ENCODE results near the gene TBX10.
A peak's percentile ranks its signal among the peaks of the same experiment; 100 is the strongest.
"Not testable (repeated sequence)": the region's sequence is repeated elsewhere in the genome, so short reads cannot be mapped to it uniquely, and the experiment has no call there.

The TBX10 gene

DNA sequence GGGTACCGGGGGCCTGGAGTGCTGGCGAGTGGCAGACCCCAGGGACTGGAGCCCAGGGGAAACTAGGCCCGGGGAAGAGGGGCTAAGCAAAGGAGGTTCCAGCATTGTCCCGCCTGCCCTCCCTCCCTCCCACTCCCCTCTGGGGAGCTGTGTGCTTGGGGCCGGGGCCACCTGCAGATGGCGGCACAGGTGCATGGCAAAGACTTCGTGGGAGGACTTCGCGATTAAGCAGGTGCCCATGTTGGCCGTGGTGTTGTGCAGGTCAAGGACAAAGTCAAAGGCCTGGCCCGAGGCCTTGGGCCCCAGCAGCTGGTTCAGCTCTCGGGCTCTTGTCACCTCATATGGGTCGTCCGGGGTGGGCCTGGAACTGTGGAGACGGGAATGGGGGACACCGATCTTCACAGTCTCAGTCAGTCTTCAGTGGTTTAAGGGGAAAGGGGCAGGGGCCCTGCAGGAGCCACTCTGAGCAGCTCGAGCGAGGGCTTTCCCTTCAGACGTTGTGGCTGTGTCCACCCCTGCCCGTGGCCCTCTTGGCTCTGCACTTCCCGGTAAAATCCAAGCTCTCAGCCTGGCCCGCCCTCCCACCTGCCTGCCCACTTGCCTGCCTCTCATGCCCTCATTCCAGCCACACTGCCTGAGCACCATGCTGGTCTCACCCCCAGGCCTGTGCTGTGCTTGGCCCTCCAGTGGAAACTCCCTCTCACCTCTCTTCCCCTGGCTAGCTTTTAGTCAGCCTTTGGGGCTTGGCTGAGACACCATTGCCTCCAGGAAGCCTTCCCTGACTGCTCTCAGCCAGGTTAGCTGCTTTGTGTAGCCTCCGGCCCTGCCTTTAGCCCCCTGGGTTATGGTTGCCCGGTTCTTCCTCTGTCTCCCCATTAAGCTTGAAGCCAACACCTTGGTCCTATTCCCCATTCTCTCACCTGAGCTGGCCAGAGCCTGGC lies 6.2 kb upstream of the TBX10 start:
- no peak for DNase-seq (ENCODE audit: low read depth)

- DNase-seq (ENCODE audit: low read depth): no peak
These were observed 5.2 kb upstream of the TBX10 start for GRCh38 chr11:67644472-67645418.

DNA sequence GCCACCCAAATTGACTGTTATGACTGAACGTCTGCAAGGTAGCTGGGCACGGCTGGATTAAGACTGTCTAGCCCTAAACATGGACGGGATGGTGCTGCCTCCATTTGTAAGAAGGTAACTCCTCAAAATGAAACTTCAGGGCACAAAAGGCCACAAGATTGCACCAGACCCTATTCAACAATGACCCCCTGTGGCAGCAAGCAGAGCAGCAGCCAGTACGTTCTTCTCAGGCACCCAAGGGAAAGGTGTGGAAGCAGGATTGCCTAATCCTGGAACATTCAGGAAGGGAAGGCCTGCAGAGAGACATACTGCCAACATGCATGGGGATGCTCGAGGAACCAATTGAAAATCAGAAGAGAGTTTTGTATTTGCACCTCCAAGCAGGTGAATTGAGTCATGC lies 4.5 kb upstream of the TBX10 start:
- DNase-seq (ENCODE audit: low read depth): no peak

GRCh38 chr11:67642173-67643120 lies 2.9 kb upstream of the TBX10 start:
- no peak for DNase-seq (ENCODE audit: low read depth)

DNA sequence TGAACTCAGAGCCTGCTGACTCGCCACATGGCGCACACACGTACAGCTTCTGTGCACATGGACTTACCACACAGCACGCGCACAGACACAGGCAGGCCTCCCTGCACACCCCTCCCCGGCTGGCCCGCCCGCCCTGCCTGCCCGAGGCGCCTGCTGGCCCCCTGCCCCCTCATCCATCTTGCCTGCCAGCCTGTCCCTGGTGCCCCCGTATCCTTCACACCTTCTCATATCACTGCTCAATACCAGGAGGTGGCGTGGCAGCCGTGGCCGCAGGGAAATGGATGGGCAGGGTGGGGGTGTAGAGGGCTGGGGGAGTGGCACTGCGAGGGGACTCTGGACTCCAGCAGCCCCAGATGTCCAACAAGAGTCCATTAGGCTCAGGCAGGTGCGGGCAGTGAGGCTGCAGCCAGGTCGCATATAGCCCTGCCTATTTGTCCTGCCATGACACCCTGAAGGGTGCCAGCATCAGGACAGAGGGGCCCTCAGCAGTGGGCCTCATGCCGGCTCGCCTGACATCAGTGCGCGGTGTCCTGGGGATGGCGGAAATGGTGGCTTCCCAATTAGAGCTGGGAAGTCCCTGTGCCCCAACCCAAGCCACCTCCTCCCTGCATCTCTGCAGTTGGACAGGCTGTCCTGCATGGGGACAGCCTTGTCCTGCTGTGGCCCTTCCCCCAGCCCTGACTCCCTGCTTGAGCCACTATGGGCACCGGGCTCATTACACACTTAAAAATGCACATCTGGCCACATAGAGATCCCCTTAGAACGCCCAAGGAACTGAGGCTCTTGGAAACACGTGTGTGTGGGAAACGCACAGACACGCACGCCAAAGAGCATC lies 2.0 kb upstream of the TBX10 start:
- DNase-seq (ENCODE audit: low read depth): no peak

DNA sequence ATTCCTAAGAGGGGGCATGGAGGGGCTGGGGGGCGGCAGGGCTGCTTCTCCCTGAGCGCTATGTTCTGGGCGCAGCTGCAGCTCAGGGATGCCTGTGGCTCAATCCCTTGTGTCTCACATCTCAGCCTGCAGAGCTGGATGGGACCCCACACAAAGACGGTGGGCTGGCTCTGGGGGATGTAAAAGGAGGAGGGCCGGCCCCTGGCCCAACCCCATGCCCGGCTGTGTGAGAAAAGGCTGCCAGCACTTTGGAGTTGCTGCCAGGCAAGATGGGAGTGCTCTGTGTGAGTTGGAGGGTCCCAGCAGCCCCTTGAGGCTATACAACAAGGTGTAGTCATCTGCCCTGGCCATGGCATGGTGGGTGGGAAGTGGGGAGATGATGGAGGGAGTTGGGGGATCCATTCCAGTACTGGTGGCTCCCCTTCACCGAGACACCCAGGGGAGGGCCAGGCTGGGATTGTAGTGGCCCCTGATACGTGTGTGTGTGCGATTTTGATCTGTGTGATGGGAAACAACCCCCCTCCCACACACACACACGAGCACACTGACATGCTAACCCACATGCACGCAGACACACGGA lies 1.3 kb upstream of the TBX10 start:
- DNase-seq (ENCODE audit: low read depth): no peak

- peak; percentile 28 for DNase-seq (ENCODE audit: low read depth)
These were observed 626 bp upstream of the TBX10 start for GRCh38 chr11:67640021-67640757.

DNA sequence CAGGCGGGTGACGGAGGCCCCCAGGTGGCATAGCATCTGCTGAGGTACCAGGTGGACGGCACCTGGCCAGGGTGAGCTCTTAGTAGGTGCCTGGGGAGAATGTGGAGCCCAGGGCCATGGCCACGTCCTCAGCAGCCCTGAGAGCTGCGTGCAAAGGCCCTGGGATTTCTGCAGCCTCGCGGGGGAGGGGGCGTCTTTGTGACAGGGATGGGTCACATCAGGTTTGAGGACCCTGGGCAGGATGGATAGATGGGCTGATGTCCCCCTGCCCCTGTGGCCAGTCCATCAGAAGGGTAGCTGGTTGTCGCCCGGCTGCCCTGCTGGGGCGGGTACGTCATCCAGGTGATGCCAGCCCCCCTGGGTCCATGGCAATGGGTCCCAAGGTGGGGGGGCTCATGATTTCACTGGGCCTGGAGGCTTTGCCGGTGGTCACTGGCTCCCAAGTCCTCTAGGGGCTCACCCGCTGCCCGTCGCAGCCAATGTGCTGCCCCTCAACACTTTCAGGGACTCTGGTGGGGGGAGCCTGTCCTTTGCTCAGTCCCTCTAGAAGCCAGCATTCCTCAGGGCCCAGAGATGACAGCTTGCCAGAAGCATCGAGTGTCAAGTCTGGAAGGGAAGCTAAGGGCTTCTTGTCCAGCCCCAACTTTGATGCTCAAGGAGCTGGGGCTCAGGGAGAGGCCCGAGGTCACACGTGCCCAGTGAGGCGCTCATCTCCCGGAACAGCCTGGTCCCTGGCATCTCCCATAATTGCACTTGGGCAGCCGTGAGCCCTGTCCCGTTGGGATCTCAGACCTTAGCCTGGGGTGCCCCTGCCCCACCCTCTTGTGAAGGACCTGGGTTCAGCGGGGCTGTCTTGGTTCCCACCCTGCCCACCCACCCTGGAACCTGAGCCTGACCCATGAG lies 777 bp downstream of the TBX10 start:
- DNase-seq (ENCODE audit: low read depth): no peak

- DNase-seq (ENCODE audit: low read depth): not testable (repeated sequence)
These were observed 2.1 kb downstream of the TBX10 start for GRCh38 chr11:67637441-67637840.

DNA sequence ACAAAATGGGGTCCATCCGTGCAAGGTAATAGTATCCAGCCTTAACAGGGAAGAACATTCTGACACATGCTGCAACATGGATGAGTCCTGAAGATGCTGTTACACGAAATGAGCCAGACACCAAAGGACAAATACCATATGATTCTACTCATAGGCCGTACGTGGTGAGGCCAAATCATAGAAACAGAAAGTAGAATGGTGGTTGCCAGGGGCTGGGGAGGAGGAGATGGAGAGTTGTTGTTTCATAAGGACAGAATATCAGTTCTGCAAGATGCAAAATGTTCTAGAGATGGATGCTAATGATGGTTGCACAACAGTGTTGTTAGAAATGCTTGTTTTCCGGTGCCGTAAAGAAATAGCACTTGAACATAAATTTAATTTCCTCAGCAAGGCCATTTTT lies 2.6 kb downstream of the TBX10 start:
- DNase-seq (ENCODE audit: low read depth): no peak

- no peak for DNase-seq (ENCODE audit: low read depth)
These were observed 4.4 kb downstream of the TBX10 start for GRCh38 chr11:67635231-67635521.

- DNase-seq (ENCODE audit: low read depth): no peak
These were observed 5.0 kb downstream of the TBX10 start for GRCh38 chr11:67634366-67635230.

GRCh38 chr11:67633758-67634365 lies 5.7 kb downstream of the TBX10 start:
- no peak for DNase-seq (ENCODE audit: low read depth)

DNA sequence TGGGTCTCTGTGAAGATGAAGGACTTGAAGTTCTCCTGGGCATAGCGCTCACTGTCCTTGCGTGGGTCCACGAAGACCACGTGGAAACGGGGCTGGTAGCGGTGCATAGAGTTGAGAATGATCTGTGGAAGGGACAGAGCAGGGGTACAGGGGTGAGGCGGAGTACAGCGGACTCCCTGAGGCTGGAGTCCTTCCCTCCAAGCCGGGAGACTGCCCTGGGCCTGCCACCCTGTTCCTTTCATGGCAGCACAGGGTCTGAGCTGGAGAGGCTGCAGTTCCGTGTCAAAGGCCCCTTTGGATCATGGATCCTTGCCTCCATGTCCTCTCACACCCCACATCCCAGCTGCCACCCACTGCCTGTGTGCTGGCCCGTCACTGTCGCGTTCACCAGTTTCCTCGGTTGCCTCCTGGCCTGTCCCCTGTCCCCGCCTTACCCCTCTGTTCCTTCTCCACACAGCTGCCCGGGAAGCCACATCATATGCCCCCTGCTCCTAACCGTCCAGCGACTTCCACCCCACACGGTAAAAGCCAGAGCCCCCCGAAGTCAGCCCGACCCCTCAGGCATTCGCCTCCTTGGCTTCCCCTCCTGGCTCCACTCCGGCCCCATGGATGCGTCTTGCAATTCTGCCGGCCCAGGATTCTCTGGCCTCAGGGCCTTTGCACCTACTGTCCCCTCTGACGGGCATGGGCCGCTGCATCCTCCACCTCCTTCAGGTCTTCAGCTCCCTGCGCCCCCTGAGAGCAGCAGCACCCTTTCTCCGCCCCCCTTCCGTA lies 6.4 kb downstream of the TBX10 start:
- DNase-seq (ENCODE audit: low read depth): no peak

- DNase-seq (ENCODE audit: low read depth): no peak
These were observed 7.2 kb downstream of the TBX10 start for GRCh38 chr11:67632175-67632981.

DNA sequence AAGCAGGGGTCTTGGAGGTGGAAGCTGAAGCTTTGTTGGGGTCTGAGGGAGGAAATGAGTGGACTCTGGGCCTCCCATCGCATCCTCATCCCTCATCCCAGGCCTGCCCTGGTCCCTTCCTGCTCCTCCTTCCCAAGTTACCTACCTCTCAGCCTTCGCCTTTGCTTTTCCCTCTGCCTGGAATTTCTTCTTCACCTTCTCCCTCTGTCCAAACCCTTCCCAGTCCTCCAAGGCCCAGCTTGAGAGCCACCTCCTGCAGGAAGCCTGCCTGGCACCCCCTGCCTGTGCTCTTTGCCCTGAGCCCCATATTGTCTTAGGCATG lies 7.7 kb downstream of the TBX10 start:
- no peak for DNase-seq (ENCODE audit: low read depth)
